T1000 (cell line): ENCODE data around the gene MCL1.
"Not testable (repeated sequence)": the region's sequence is repeated elsewhere in the genome, so short reads cannot be mapped to it uniquely, and the experiment has no call there.

Source experiments
- DNase-seq: peaks from one replicate; lab custom pipeline; 2025; ENCODE audit warnings: mixed read lengths; lab: John Stamatoyannopoulos, UW

The MCL1 gene

DNA sequence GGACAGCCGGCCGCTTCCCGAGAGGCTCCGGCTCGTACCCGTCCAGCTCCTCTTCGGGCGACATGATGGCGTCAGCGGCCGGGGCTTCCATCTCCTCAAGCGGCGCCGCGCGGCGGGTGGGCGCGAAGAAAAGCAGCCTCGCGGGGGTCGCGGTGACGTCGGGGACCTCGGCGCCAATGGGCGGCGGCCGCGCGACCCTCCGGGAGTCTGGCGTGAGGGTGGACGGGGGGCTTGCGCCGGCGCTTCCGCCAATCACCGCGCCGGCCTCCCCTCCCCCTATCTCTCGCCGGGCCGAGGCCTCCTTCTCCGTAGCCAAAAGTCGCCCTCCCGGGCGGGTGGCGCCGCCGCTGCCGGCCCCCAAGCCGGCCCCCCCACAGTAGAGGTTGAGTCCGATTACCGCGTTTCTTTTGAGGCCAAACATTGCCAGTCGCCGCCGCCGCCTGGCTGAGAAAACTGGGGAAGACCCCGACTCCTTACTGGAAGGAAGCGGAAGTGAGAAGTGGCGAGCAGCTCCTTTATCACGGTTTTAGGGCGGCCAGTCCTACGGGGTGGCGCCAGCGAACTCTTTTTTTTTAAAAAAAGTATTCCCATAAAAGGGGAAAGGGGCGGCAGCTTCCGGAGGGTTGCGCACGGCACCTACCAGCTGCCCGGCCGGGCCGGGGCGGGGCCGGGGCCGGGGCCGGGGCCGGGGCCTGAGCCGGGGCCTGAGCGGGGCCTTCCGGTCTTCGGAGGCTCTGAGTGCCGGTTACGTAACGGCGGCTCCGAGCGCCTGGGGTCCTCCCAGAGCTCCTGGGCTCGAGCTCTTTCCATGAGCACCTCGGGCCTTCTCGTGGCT lies at the start of gene MCL1:
Gene MCL1 (minus strand): TSS at position 501 of the 835 bp plus-strand sequence. CDS start 80 bp downstream, at position 421.
- peak; percentile 94 for DNase-seq

GRCh38 chr1:150628766-150629114 lies 49.3 kb upstream of the MCL1 start:
- DNase-seq: no peak

- DNase-seq: no peak
Observed at GRCh38 chr1:150627826-150628410, 48.5 kb upstream of the MCL1 start.

- no peak for DNase-seq
Observed at GRCh38 chr1:150626150-150626549, 46.7 kb upstream of the MCL1 start.

DNA sequence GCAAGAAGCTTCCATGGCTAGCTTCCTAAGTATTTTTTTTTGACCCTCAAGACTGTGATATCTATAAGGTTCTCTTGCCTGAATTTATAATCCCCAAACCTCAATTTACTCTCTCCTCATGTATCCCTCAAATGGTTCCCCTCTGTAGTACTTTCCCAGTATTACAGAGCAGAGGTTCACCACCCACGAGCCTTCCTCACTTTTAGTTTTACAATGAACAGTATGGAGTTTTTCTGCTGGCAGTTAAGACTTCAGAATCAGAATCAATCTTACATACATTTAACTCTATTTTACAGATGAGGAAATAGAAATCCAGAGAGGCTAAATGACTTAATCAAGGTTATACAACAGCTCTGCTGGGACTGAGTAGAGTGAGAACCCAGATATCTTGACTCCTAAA lies 45.1 kb upstream of the MCL1 start:
- DNase-seq: not testable (repeated sequence)

GRCh38 chr1:150624134-150624533 lies 44.7 kb upstream of the MCL1 start:
- not testable (repeated sequence) for DNase-seq

DNA sequence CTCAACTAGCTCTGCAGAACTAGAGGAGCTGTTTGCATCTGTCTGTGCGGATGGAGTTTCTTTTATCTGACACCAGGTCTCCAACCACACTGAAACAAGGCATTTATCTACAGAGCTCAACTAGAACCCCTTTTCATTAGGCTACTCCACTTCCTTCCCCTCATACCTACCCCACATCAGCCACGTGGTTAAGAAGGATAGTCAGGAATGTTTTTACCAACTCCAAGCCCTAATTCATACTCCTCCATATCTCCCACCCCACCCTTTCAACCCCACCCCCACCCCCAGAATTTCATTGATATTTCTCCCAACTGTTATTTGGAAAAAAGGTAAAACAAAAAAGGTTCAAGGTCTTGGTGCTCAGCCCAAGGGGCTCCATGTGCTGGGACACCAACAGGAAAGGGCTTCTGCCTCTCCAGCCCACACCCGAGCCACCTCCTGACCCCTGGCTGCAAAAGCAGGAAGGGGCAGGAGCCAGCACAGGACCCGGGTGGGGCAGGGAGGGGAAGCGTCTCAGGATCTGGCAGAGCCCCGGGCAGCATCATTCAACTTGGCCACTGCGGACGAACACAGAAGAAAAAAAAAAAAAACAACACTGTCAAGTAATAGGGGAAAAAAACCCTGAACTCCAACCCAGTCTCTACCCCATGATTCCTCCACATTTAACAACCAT lies 43.0 kb upstream of the MCL1 start:
- DNase-seq: no peak

- DNase-seq: no peak
Observed at GRCh38 chr1:150621497-150622302, 42.3 kb upstream of the MCL1 start.

- no peak for DNase-seq
Observed at GRCh38 chr1:150620919-150621318, 41.5 kb upstream of the MCL1 start.

- DNase-seq: peak; percentile 36
Observed at GRCh38 chr1:150619576-150620509, 40.4 kb upstream of the MCL1 start.

DNA sequence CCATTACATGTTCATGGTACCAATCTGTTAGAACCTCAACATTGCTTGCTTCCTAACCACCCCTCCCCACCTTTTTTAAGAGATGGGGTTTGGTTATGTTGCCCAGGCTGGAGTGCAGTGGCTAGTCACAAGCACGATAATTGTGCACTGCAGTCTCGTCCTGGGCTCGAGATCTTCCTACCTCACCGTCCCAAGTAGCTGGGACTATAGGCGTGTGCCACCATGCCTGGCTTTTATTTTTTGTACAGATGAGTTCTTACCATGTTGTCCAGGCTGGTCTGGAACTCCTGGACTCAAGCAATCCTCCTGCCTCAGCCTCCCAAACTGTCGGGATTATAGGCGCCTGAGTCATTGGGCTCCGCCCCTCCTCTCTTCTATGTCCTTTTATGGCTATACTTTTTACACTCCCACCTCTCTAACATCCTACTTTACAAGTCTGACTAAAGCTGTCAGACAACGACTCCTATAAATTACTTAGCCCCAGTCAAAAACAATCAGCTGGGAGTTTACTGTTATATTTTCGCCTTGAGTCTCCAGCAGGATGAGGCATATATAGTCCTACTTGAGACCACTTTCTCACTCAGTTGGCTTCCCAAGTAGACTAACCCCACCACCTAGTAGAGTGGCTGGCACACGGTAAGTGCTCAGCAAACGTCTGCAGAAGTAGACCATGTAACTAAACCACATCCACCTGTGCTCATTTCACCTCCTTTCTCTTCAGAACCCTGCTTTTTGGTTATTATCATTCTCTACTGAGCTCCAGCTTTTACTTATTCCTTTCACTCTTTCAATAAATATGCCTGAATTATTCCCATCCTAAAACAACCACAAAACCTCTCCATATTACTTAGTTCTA lies 36.2 kb upstream of the MCL1 start:
- DNase-seq: no peak

GRCh38 chr1:150613061-150613920 lies 33.9 kb upstream of the MCL1 start:
- DNase-seq: no peak

DNA sequence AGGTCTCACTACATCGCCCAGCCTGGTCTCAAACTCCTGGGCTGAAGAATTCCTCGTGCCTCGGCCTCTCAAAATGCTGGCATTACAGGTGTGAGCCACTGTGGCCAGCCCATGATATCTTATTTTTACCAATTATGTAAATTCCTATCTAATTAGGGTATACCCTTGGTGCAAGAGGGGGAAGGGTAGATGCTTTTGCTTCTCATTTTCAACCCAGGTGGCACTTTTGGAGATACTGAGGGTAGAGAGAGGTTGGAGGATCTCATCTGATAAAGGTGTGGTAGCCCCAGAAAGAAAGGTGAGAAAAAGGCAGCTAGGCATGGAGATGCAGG lies 32.6 kb upstream of the MCL1 start:
- no peak for DNase-seq

DNA sequence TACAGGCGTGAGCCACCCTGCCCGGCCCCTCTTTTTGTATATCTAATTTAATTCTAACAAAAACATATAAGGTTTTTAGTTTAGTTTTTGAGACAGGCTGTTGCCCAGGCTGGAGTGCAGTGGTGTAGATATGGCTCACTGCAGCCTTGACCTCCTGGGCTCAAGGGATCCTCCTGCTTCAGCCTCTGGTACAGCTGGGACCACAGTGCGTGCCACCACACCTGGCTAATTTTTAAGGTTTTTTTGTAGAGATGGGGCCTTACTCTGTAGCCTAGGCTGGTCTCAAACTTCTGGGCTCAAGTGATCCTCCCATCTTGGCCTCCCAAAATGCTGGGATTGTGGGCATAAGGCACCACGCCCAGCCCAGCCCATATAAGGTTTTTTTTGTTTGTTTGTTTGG lies 31.2 kb upstream of the MCL1 start:
- no peak for DNase-seq

DNA sequence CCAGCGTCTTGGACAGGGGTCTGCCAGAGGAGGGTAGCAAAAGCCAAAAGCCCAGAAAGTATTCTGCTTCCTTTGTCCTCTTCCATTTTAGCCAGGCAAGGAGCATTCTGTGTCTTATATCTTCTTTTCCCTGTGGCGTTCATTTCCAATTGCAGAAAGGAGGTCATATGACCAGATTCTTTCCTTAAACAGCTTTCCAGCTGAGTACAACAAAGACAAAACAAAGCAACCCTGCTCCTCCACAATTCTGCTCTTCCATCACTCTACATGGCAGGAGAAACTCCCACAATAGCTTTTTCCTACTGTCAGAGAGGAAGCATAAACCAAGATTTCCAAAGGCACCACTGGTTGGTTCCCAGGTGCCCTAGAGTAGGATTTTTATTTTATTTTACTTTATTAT lies 30.3 kb upstream of the MCL1 start:
- no peak for DNase-seq

DNA sequence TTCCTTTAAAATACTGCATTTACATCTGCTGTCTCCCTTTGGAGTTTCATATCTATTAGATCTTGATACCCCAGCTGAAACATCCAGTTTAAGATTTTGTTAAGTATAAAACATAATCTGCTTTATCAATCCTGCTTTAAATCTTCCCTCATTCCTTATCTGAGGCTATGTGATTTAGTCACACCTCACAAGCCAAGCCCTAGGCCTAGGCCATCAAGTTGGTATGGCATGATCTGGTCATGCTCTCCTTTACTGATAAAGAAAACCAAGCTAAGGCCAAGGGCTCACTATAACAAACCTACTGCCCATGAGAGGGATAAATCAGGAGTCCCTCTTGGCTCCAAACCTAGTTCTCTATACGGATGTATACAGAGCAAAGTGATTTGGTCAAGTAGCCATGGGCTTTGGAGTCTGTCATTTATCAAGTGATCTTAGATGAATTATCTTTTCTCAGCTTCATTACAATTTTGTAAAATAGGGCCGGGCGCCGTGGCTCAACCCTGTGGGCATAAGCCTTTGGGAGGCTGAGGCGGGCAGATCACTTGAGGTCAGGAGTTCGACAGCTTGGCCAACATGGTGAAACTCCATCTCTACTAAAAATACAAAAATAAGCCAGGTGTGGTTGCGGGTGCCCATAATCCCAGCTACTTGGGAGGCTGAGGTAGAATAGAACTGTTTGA lies 27.2 kb upstream of the MCL1 start:
- DNase-seq: no peak

DNA sequence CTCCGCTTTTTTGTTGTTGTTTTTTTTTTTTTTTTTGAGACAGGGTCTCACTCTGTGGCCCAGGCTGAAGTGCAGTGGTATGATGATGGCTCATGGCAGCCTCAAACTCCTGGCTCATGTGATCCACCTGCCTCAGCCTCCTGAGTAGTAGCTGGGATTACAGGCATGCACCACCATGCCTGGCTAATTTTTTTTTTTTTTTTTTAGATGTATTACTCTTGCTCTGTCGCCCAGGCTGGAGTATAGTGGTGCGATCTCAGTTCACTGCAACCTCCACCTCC lies 26.0 kb upstream of the MCL1 start:
- not testable (repeated sequence) for DNase-seq

DNA sequence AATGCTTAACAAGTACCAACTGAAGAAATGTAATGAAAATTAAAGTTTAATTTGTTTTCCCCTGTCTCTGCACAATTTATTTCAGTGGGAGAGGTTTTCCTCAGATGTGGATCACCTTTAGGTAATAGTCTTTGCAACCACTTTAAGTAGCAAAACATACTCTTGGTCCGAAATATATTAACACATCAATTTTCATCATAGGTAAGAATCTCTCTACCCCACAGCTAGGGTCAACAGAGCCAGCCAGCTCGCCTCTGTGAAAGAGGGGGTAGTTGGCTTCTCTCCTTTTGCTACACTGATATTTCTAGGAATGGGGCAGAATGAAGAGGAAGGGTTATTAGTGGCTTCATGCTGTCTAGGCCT lies 24.8 kb upstream of the MCL1 start:
- DNase-seq: no peak

DNA sequence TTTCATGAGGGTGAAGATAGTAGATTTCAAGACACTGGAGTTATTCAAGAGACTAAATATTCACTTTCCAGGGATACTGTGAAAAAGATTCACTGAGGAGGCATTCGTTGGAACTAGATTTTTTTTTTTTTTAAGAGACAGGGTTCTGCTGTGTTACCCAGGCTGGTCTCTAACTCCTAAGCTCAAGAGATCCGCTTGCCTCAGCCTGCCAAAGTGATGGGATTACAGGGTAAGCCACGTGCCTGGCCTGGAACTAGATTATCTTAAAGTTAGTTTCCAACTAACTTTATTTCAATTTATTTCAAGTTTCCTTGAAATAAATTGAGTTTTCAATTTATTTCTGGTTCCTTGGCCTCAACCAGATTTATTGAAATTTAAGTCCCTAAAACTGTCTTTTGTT lies 24.3 kb upstream of the MCL1 start:
- DNase-seq: no peak
